GM21515 (cell line): Measurements from ENCODE around the gene C3orf49.

ENCODE experiments used
- ATAC-seq: cut with Tn5 transposase; IDR thresholded peaks from one replicate; pipeline ENCODE4 v1.9.1; 2021; ENCODE audit not compliant: unreplicated experiment

The C3orf49 gene

GRCh38 chr3:63849175-63849574, 30.1 kb downstream of the C3orf49 start:
- ATAC-seq = no peak

- no peak for ATAC-seq
Measured at GRCh38 chr3:63851287-63851686, 32.2 kb downstream of the C3orf49 start.

GRCh38 chr3:63853106-63853505, 34.0 kb downstream of the C3orf49 start:
- no peak for ATAC-seq

DNA sequence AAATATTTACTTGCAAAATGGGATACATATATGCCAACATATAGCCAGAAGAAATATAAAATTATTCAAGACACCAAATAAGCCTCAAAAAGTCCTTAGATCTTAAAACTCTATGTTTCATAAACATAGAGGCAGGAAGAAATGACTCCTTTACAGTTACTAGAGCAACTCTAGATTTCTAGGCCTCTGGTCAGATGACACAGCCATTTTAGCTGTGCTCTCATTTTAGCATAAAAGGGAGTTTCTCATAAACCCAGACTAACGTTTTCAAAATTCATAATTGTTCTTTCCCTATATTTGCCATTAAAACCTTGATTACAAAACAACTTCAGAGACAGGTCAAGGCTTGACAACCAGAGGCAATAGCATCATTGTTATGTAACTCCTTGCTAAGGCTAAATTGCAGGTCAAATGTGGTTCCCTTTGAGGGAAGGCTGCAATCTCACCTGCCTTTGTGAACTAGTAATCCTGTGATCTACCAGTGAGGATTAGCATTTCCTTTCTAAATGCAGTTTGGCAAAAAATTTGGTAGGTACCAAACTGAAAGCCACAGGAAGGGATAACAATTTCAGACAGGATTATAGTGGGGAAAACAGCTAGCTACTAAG, 36.3 kb downstream of the C3orf49 start:
- no peak for ATAC-seq

DNA sequence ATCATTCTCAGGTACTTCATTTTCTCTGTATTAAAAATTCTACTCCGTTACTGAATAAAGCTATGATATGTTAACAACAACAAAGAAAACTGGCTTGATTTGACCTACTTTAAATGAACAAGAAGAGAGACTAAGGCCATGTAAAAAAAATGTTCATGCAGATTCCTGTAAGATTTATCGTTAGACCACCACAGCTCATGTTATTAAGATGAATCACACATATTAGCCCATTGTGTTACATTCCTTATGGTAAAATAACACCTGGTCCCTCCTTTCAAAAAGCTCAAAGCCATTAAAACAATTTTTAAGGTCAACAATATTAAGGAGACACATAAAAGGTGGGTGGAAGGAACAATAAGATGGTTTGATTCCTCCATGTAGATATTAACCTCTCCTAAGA, 38.2 kb downstream of the C3orf49 start:
- no peak for ATAC-seq

GRCh38 chr3:63860776-63861175, 41.7 kb downstream of the C3orf49 start:
- ATAC-seq = no peak

GRCh38 chr3:63861306-63861705, 42.2 kb downstream of the C3orf49 start:
- ATAC-seq = no peak

GRCh38 chr3:63862804-63863149, 43.7 kb downstream of the C3orf49 start:
- ATAC-seq = peak; percentile 8

GRCh38 chr3:63863150-63864007, 44.3 kb downstream of the C3orf49 start, which contains the start of the genes ATXN7 and THOC7:
ATXN7 (plus strand) TSS chr3:63863867; CDS start chr3:63912599, 48,732 bp downstream.
THOC7 (minus strand) TSS chr3:63863805; CDS start chr3:63863790, 15 bp downstream.
- ATAC-seq = peak; percentile 69

DNA sequence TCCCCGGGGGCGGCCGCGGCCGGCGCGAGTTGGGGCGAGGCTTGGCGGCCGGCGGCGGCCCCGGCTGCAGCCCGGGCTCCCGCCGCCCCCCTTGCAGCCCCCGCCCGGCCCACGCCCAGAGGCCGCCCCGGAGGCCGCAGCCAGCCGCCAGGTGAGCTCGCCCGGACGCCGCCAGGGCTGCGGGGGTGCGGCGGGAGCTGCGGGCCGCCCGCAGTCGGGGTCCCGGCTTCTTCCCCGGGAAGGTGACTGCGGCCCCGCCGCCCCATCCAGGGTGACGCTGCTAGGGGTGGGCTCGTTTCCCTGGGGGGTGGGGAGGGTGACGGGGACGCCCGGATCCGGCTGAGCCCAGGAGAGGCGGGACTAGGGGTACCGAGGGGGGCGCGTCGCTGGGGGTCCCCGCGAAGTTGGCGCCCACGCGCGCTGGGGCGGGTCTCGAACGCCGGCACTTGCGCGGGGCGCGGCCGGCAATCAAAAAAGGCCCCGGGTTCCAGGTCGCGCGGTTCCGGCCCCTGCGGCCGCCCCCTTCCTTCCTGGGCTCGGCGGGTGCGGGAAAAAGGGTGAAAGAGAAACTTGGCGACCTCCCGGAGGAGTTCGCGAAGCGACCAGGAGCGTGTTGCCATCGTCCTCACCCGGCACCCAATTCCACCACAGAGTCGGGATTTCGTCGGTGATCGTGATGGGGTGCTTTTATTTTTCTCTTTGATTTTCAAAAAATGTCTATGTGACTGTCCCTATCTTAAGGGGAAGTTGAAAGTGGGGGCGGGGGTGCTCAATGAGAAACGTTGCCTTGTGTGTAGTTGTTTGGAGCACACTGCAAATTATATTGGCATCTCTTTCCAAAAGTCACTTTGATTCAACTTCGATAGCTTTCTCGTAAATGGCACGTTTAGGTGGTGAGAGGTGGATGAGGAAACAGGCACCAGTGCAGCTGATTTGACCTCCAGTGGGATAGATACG, 45.2 kb downstream of the C3orf49 start:
- peak; percentile 38 for ATAC-seq

GRCh38 chr3:63864965-63865327, 45.8 kb downstream of the C3orf49 start:
- ATAC-seq = no peak

DNA sequence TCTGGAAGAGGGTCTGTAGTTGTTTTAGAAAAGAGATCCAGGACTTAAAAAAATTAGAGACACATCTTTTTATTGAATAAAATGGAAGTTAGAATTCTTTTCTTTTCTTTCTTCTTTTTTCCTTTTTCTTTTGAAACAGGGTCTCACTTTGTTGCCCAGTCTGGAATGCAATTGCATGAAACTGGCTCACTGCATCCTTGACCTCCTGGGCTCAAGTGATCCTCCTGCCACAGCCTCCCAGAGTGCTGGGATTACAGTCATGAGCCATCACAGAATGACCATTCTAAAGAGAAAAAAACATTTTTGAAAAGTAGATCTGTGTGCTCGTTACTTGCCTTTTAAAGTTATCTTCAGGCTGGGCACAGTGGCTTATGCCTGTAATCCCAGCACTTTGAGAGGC, 48.1 kb downstream of the C3orf49 start:
- ATAC-seq = no peak

- ATAC-seq = no peak
Measured at GRCh38 chr3:63869940-63870614, 51.0 kb downstream of the C3orf49 start.

DNA sequence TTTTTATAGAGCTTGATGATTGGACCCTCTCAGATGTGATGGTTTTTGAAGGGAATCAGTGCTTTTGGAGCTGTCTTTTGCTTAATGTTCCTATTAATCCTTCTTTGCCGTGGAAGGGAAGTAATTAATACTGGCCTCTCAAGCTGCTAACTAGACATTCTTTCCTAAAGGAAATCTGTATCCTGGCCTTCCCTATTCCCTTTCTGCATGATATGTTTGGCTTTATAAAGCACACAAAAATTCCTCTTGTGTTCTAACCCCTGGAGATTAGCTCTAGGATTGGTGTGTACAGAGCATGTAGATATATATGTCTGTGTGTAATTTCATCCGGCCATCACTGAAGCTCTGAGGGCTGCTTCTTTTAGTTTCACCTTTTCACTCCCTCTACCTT, 51.5 kb downstream of the C3orf49 start:
- no peak for ATAC-seq

DNA sequence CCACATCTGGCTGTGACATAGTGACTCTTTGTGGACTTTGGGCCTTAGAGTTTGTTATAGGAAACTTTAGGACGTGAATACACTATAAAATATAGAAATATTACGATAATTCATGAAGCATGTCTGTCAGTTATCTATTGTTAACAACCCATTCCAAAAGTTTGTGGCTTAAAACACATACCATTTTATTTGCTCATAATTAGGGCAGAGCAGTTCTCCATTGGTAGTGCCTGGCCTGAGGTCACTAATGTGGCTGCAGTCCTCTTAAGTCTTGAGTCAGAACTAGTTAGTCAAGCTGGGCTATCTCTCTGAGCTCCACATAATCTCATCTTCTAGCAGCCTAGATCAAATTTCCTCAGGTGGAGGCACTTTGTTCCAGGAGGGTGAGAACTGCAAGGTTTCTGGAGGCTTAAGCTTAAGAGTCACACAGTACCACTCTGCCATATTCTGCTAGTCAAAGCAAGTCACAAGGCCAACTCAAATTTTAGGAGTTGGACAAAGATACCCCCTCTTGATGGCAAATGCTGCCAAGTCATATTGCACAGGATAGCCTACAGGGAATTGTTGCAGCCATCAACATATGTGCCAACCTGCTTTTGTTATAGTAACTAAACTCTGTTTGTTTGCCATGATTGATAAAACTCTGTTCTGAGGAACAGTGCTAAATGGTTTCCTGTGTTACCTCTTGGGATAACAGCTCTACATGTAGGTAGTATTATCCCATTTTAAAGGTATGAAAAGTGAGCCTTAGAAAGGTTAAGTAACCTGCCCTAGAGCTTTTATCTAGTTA, 53.2 kb downstream of the C3orf49 start:
- ATAC-seq = no peak

DNA sequence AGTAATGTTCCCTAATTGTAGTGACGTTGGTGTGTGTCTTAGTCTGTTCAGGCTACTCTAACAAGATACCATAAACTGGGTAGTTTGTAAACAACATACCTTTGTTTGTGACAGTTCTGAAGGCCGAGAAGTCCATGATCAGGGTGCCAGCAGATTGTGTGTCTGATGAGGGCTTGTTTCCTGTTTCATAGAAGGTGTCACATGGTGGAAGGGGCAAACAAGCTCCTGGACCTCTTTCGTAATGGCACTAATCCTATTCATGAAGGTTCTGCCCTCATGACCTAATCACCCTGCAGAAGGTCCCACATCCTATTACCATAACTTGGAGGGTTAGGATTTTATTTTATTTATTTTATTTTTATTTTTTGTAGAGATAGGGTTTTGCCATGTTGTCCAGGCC, 55.7 kb downstream of the C3orf49 start:
- no peak for ATAC-seq

GRCh38 chr3:63875510-63875909, 56.4 kb downstream of the C3orf49 start:
- ATAC-seq = no peak

- ATAC-seq = no peak
Measured at GRCh38 chr3:63876260-63876659, 57.2 kb downstream of the C3orf49 start.

GRCh38 chr3:63877737-63878393, 58.8 kb downstream of the C3orf49 start:
- no peak for ATAC-seq
